Spinal cord (tissue), 10 donors: Measurements from ENCODE around the gene GBA2. TPM values are rescaled to one million over a fixed set of nuclear protein-coding genes. Genes with fewer than 3 reads are reported as not detected.

Source experiments
- DNase-seq, 6 donors: peaks; one replicate each; pipeline versions ENCODE4 v3.0.0 to v3.0.0-alpha.2; 2013 to 2015; ENCODE audit warnings: low spot score in 6 of 6, low read depth in 4 of 6
- H3K27ac ChIP-seq: one replicate; pipeline ENCODE4 v1.5.1; 2013; ENCODE audit warnings: low read depth, low read length, control low read depth
- H3K27me3 ChIP-seq: one replicate; pipeline ENCODE4 v1.6.1; 2013; ENCODE audit warnings: low read length; ENCODE audit not compliant: control insufficient read depth, insufficient read depth
- H3K36me3 ChIP-seq: one replicate; pipeline ENCODE4 v1.6.1; 2013; ENCODE audit warnings: low read length; ENCODE audit not compliant: control insufficient read depth, insufficient read depth
- H3K4me1 ChIP-seq: one replicate; pipeline ENCODE4 v1.6.1; 2013; ENCODE audit warnings: low read length; ENCODE audit not compliant: control insufficient read depth, insufficient read depth
- H3K4me3 ChIP-seq: one replicate; pipeline ENCODE4 v1.5.1; 2013; ENCODE audit warnings: low read depth, low read length, control low read depth
- H3K9me3 ChIP-seq: one replicate; pipeline ENCODE4 v1.6.1; 2013; ENCODE audit warnings: low read length; ENCODE audit not compliant: control insufficient read depth, insufficient read depth
- WGBS: methylation state at CpG from one replicate; pipeline ENCODE4 v1.1.5; 2013; ENCODE audit warnings: missing lambda C conversion rate; ENCODE audit not compliant: insufficient coverage; 5-methylcytosine and 5-hydroxymethylcytosine counted together
- polyA plus RNA-seq, 2 donors: library from polyadenylated mRNA; unstranded; fragments of 120-200 nt; gene quantifications; one replicate each; pipeline ENCODE4 v1.2.1, GENCODE V29; 2013; ENCODE audit not compliant: insufficient read length in 2 of 2
- total RNA-seq, 2 donors: library from RNA; depleted of rRNA in 1 of 2; stranded (reverse); fragments of 120-200 nt in 1 of 2; fragments of >200 nt in 1 of 2; gene quantifications; one replicate each; pipeline versions ENCODE4 v1.2.3 to v1.2.4, GENCODE V29; 2013 to 2014
- donor health status: healthy.

GBA2 gene
- total and polyA plus RNA-seq, 4 donors: 46.9 to 131 (median 91.9) TPM

- no peaks in the 10 kb centered on the region for H3K27me3 ChIP-seq
Measured at GRCh38 chr9:35712762-35713400, 36.1 kb downstream of the GBA2 start.

GRCh38 chr9:35711501-35712428, 37.3 kb downstream of the GBA2 start:
- H3K27ac ChIP-seq: no peak overlapping the region
- DNase-seq: no peak
- peaks cover 93% of the 10 kb centered on the region for H3K36me3 ChIP-seq
- no peak overlapping the region for H3K4me3 ChIP-seq
- no peaks in the 10 kb centered on the region for H3K4me1 ChIP-seq
- H3K9me3 ChIP-seq: no peaks in the 10 kb centered on the region
- WGBS: 93% methylated on average over 13 of the region's 21 CpGs
- no peaks in the 10 kb centered on the region for H3K27me3 ChIP-seq

More at GRCh38 chr9:35712762-35713400, 36.1 kb downstream of the GBA2 start:
- Histone ChIP-seq H3K4me1 (no peaks in the 10 kb centered on the region), H3K9me3 (no peaks in the 10 kb centered on the region), H3K4me3 (no peak overlapping the region), H3K36me3 (peaks cover 93% of the 10 kb centered on the region), H3K27ac (no peak overlapping the region)
- WGBS: 66% methylated on average over 7 of the region's 11 CpGs
- DNase-seq: no peak

GRCh38 chr9:35710818-35711500, 38.1 kb downstream of the GBA2 start:
- Histone ChIP-seq H3K27ac (no peak overlapping the region), H3K9me3 (no peaks in the 10 kb centered on the region), H3K36me3 (peaks cover 93% of the 10 kb centered on the region), H3K27me3 (no peaks in the 10 kb centered on the region), H3K4me3 (no peak overlapping the region), H3K4me1 (no peaks in the 10 kb centered on the region)
- no peak for DNase-seq
- WGBS: 100% methylated on average over 1 of the region's 7 CpGs

- Histone ChIP-seq H3K27ac (no peak overlapping the region), H3K36me3 (peaks cover 96% of the 10 kb centered on the region), H3K27me3 (no peaks in the 10 kb centered on the region), H3K4me1 (no peaks in the 10 kb centered on the region), H3K9me3 (no peaks in the 10 kb centered on the region), H3K4me3 (no peak overlapping the region)
- no peak for DNase-seq
- WGBS: 97% methylated on average over 4 of the region's 4 CpGs
Measured at GRCh38 chr9:35708146-35708545, 40.9 kb downstream of the GBA2 start.

GRCh38 chr9:35706951-35707350, 42.1 kb downstream of the GBA2 start:
- H3K27me3 ChIP-seq: no peaks in the 10 kb centered on the region
- H3K27ac ChIP-seq: no peak overlapping the region
- WGBS: 96% methylated on average over 6 of the region's 10 CpGs
- H3K9me3 ChIP-seq: no peaks in the 10 kb centered on the region
- no peak for DNase-seq
- H3K4me3 ChIP-seq: no peak overlapping the region
- H3K4me1 ChIP-seq: no peaks in the 10 kb centered on the region
- peaks cover 96% of the 10 kb centered on the region for H3K36me3 ChIP-seq

- no peaks in the 10 kb centered on the region for H3K27me3 ChIP-seq
- no peaks in the 10 kb centered on the region for H3K9me3 ChIP-seq
- H3K36me3 ChIP-seq: peaks cover 93% of the 10 kb centered on the region
- no peak overlapping the region for H3K4me3 ChIP-seq
- H3K27ac ChIP-seq: no peak overlapping the region
- WGBS: 100% methylated on average over 6 of the region's 7 CpGs
- no peaks in the 10 kb centered on the region for H3K4me1 ChIP-seq
- DNase-seq: no peak
Measured at GRCh38 chr9:35705836-35706430, 43.1 kb downstream of the GBA2 start.

GRCh38 chr9:35705372-35705771, 43.7 kb downstream of the GBA2 start:
- Histone ChIP-seq H3K27me3 (no peaks in the 10 kb centered on the region), H3K27ac (no peak overlapping the region), H3K4me1 (no peaks in the 10 kb centered on the region), H3K4me3 (no peak overlapping the region), H3K36me3 (peaks cover 90% of the 10 kb centered on the region), H3K9me3 (no peaks in the 10 kb centered on the region)
- no peak for DNase-seq
- 92% methylated on average over 7 of the region's 8 CpGs for WGBS

- DNase-seq: no peak
- H3K4me1 ChIP-seq: no peaks in the 10 kb centered on the region
- H3K36me3 ChIP-seq: peaks cover 92% of the 10 kb centered on the region
- WGBS: 97% methylated on average over 26 of the region's 26 CpGs
- H3K27me3 ChIP-seq: no peaks in the 10 kb centered on the region
- no peak overlapping the region for H3K27ac ChIP-seq
- H3K9me3 ChIP-seq: no peaks in the 10 kb centered on the region
- no peak overlapping the region for H3K4me3 ChIP-seq
Measured at GRCh38 chr9:35703906-35704672, 44.9 kb downstream of the GBA2 start.

- Histone ChIP-seq H3K4me1 (no peaks in the 10 kb centered on the region), H3K4me3 (no peak overlapping the region), H3K27ac (no peak overlapping the region), H3K9me3 (no peaks in the 10 kb centered on the region), H3K27me3 (no peaks in the 10 kb centered on the region), H3K36me3 (peaks cover 94% of the 10 kb centered on the region)
- WGBS: 98% methylated on average over 6 of the region's 7 CpGs
- DNase-seq: no peak
Measured at GRCh38 chr9:35702696-35703095, 46.3 kb downstream of the GBA2 start.
